K562 (cell line): ENCODE data around the gene CHL1. TPM values are rescaled to one million over a fixed set of nuclear protein-coding genes. Genes with fewer than 3 reads are reported as not detected.

ENCODE experiments used
- ATAC-seq: fragments of 200-7000 bp; cut with Tn5 transposase; 3 replicates; pipeline ENCODE4 v1.9.1; 2020; ENCODE audit warnings: moderate library complexity
- BruUV-seq: library from RNA; stranded (reverse); fragments of 400-500 nt; replicated peaks from 2 replicates; lab custom pipeline; 2021; lab: Mats Ljungman, UMichigan
- CTCF ChIA-PET: fragments of 300-600 bp; formaldehyde crosslinking; extraction: SDS; loops from one replicate; lab custom pipeline; 2021; ENCODE audit warnings: low intra/inter-chr PET ratio; lab: Yijun Ruan, JAX
- POLR2A ChIA-PET: fragments of 300-600, 350-650 bp; sonication (Branson Sonifier 250); formaldehyde crosslinking; extraction: SDS; loops from one replicate; lab custom pipeline; 2021; ENCODE audit warnings: antibody characterized with exemption, inconsistent platforms; lab: Yijun Ruan, JAX
- DNase-seq, 4 experiments: peaks; one replicate each; pipeline versions ENCODE4 v3.0.0 to v3.0.0-alpha.2; 2011 to 2018; ENCODE audit warnings: low spot score in 3 of 4, mixed read lengths in 3 of 4; ENCODE audit errors: extremely low read depth in 1 of 4
- FAIRE-seq: peaks from 2 replicates; lab custom pipeline; 2011; peaks lifted over from hg19 to GRCh38; lab: Jason Lieb, UNC
- H2AFZ ChIP-seq: 2 replicates; pipeline ENCODE4 v1.6.0; 2011; ENCODE audit warnings: low read depth, low read length, control low read depth, inconsistent platforms
- H3K27ac ChIP-seq: fragments of 200-600 bp; 3 replicates; pipeline ENCODE4 v1.8.0; 2011; ENCODE audit warnings: low read depth, mild to moderate bottlenecking, control low read depth, inconsistent platforms, low read length, moderate library complexity, mixed read lengths; ENCODE audit errors: extremely low read depth
- H3K27me3 ChIP-seq, 2 experiments: fragments of 300-600 bp in 1 of 2; 2 replicates in 1 of 2; 3 replicates in 1 of 2; pipeline versions ENCODE4 v1.6.0 to v1.8.0; 2011; ENCODE audit warnings: inconsistent platforms in 2 of 2, low read length in 2 of 2, mild to moderate bottlenecking in 1 of 2, mixed read lengths in 1 of 2, moderate library complexity in 1 of 2; ENCODE audit not compliant: control insufficient read depth in 2 of 2, insufficient read depth in 2 of 2
- H3K36me3 ChIP-seq: fragments of 300-600 bp; 3 replicates; pipeline ENCODE4 v1.8.0; 2011; ENCODE audit warnings: mild to moderate bottlenecking, low read length, inconsistent platforms; ENCODE audit not compliant: control insufficient read depth, insufficient read depth
- H3K4me1 ChIP-seq, 2 experiments: fragments of 200-600 bp in 1 of 2; replicated peaks in 1 of 2; 2 replicates in 1 of 2; 3 replicates in 1 of 2; pipeline versions ENCODE4 v1.5.1 to v1.8.0; 2011; ENCODE audit warnings: inconsistent platforms in 2 of 2, low read length in 2 of 2, mild to moderate bottlenecking in 1 of 2, mixed read lengths in 1 of 2, moderate library complexity in 1 of 2; ENCODE audit not compliant: control insufficient read depth in 2 of 2, insufficient read depth in 2 of 2
- H3K4me2 ChIP-seq: 2 replicates; pipeline ENCODE4 v1.6.1; 2011; ENCODE audit warnings: low read length, control low read depth, inconsistent platforms, mixed read lengths; ENCODE audit not compliant: insufficient read depth
- H3K4me3 ChIP-seq: fragments of 200-600 bp; sonication (generic), shearing (Covaris generic); 2 replicates; pipeline ENCODE4 v1.5.1; 2016; ENCODE audit warnings: control low read depth, inconsistent platforms
- H3K79me2 ChIP-seq: fragments of 200-600 bp; 3 replicates; pipeline ENCODE4 v1.8.0; 2011; ENCODE audit warnings: low read length, inconsistent platforms; ENCODE audit not compliant: control insufficient read depth, insufficient read depth
- H3K9ac ChIP-seq, 2 experiments: 2 replicates each; pipeline versions ENCODE4 v1.6.0 to v1.6.1; 2011; ENCODE audit warnings: low read depth in 2 of 2, low read length in 2 of 2, control low read depth in 1 of 2, inconsistent platforms in 1 of 2, mild to moderate bottlenecking in 1 of 2, mixed read lengths in 1 of 2; ENCODE audit not compliant: insufficient read depth in 1 of 2
- H3K9me1 ChIP-seq: one replicate; pipeline ENCODE4 v1.6.0; 2011; ENCODE audit warnings: inconsistent platforms, mild to moderate bottlenecking, low read length, moderate library complexity; ENCODE audit not compliant: control insufficient read depth, insufficient read depth
- H3K9me3 ChIP-seq: replicated peaks from 2 replicates; pipeline ENCODE4 v1.5.1; 2011; ENCODE audit warnings: low read depth, low read length, inconsistent platforms; ENCODE audit not compliant: control insufficient read depth, insufficient read depth
- H4K20me1 ChIP-seq: replicated peaks from 2 replicates; pipeline ENCODE4 v1.6.1; 2011; ENCODE audit warnings: low read length, inconsistent platforms, mixed read lengths; ENCODE audit not compliant: control insufficient read depth, insufficient read depth
- CEBPB ChIP-seq: fragments of 450-650 bp; IDR thresholded peaks from 2 replicates; pipeline ENCODE4 v1.6.1; 2016; ENCODE audit warnings: missing genetic modification characterization, missing compliant biosample characterization
- CSDE1 ChIP-seq, 2 experiments: fragments of 450-650 bp; IDR thresholded peaks; 2 replicates each; pipeline ENCODE4 v1.6.1; 2016; ENCODE audit warnings: mild to moderate bottlenecking in 1 of 2
- FOXJ2 ChIP-seq: fragments of 200-800 bp; sonication (Bioruptor generic); IDR thresholded peaks from 2 replicates; pipeline ENCODE4 v1.6.1; 2016; ENCODE audit warnings: missing genetic modification characterization, missing compliant biosample characterization
- KDM1A ChIP-seq, 2 experiments: fragments of 450-650 bp; IDR thresholded peaks; 2 replicates each; pipeline ENCODE4 v1.6.1; 2016; ENCODE audit warnings: mild to moderate bottlenecking in 2 of 2
- MED1 ChIP-seq: sonication (generic); formaldehyde crosslinking; IDR thresholded peaks from 2 replicates; pipeline ENCODE4 v1.8.1; 2023; ENCODE audit warnings: missing genetic modification reagents, borderline replicate concordance
- MIER1 ChIP-seq: fragments of 450-650 bp; IDR thresholded peaks from 2 replicates; pipeline ENCODE4 v1.6.1; 2016; ENCODE audit warnings: antibody characterized with exemption, mild to moderate bottlenecking, low read depth
- PBX2 ChIP-seq, 2 experiments: IDR thresholded peaks in 1 of 2; conservative IDR thresholded peaks in 1 of 2; 2 replicates each; pipeline ENCODE4 v1.6.1; 2016; ENCODE audit warnings: low read depth in 2 of 2, mild to moderate bottlenecking in 1 of 2, missing compliant biosample characterization in 1 of 2, missing genetic modification characterization in 1 of 2, moderate library complexity in 1 of 2
- PHF20 ChIP-seq: fragments of 450-650 bp; IDR thresholded peaks from 2 replicates; pipeline ENCODE4 v1.6.1; 2018; ENCODE audit not compliant: partially characterized antibody
- SP1 ChIP-seq: sonication (generic); formaldehyde crosslinking; IDR thresholded peaks from 2 replicates; pipeline ENCODE4 v1.8.1; 2022; ENCODE audit warnings: mild to moderate bottlenecking, missing genetic modification reagents
- ZBTB49 ChIP-seq: sonication (generic); formaldehyde crosslinking; IDR thresholded peaks from 2 replicates; pipeline ENCODE4 v1.8.0; 2022; ENCODE audit warnings: missing genetic modification reagents, mild to moderate bottlenecking, borderline replicate concordance
- WGBS: fragments of 100-300 bp; shearing (Covaris generic); methylation state at CpG from one replicate; pipeline ENCODE4 v1.1.6; 2016; ENCODE audit warnings: low coverage, mixed read lengths; ENCODE audit not compliant: insufficient coverage; ENCODE audit errors: missing lambda C conversion rate; 5-methylcytosine and 5-hydroxymethylcytosine counted together
- in situ Hi-C: fragments of 300-500 bp; cut with MboI; formaldehyde crosslinking; loops from 4 replicates; pipeline ENCODE4 v1.15.0; 2018; ENCODE audit warnings: inconsistent platforms, mixed read lengths
- intact Hi-C: fragments of 100-400 bp; cut with micrococcal nuclease; formaldehyde crosslinking; loops from 2 replicates; pipeline ENCODE4 v1.14.2; 2022
- polyA plus RNA-seq, 8 experiments: library from polyadenylated mRNA; depleted of rRNA in 4 of 8; stranded (reverse) in 5 of 8; unstranded in 3 of 8; fragments of >200 nt; fragmentation: Nextera tagmentation in 2 of 8; fragmentation: Illumina TruSeq in 1 of 8; extraction: Ambion mirVana in 2 of 8; extraction: Trizol in 1 of 8; gene quantifications; 2 replicates each; pipeline versions ENCODE4 v1.2.1 to v1.2.3, GENCODE V29; 2011 to 2014; ENCODE audit warnings: inconsistent platforms in 1 of 8, missing spikeins in 1 of 8
- total RNA-seq, 7 experiments: library from RNA; depleted of rRNA in 6 of 7; stranded (reverse); fragments of >200 nt in 6 of 7; fragmentation: Illumina TruSeq in 2 of 7; extraction: Trizol in 2 of 7; gene quantifications; 2 replicates each; pipeline versions ENCODE4 v1.2.1 to v1.2.3, GENCODE V29; 2011 to 2021; ENCODE audit warnings: low replicate concordance in 1 of 7
- TF ChIP-seq, protein P1 (sequence below): IDR thresholded peaks from 3 replicates; pipeline ENCODE4 v1.6.1; 2011; ENCODE audit warnings: borderline replicate concordance, mild to moderate bottlenecking, moderate library complexity; ENCODE audit not compliant: insufficient read length; ENCODE audit errors: extremely low read depth

The CHL1 gene
- total and polyA plus RNA-seq, 9 of the 15 experiments (the other 6 are each of a cell fraction or from before 2014, with no cell fraction given), result 0.02 TPM; not detected in 8

DNA sequence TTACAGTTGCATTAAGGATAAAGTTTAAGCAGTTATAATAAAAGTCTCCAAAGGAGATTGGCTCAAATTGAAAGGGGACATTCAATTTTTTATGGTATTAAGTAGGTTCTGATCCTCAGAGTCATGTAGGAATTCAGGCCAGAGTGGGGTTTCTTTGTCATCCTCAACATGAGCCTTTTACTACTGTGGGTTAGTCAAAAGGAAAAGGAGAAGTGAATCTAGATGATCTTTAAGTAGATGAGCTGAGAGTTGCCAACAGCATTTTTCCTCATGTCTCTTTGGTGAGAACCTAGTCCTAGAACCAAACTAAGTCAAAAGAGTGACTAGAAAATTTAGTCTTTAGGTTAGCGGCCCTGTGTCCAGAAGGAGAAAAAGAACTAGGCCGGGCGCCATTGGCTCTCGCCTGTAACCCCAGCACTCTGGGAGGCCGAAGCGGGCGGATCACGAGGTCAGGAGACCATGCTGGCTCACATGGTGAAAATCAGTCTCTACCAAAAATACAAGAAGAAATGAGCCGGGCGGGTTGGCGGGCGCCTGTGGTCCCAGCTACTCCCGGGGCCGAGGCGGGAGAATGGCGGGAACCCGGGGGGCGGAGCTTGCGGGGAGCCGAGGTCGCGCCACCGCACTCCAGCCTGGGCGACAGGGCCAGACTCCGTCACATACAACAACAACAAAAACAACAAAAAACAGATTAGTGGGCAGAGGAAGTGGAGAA lies 4.2 kb upstream of the CHL1 start:
- 1% methylated on average over 17 of the region's 25 CpGs for WGBS
- H2AFZ ChIP-seq, result no peak overlapping the region
- TF ChIP-seq CSDE1 (IDR thresholded peaks at IDR 0.05) (no peak), PHF20 (no peak), CEBPB (tag) (no peak), ZBTB49 (no peak), SP1 (CRISPR knock-in tag) (no peak), KDM1A (IDR thresholded peaks at IDR 0.05) (no peak), PBX2 (CRISPR knock-in tag; IDR thresholded peaks at IDR 0.05; ENCODE audit: low read depth) (no peak), PBX2 (tag; conservative IDR thresholded peaks at IDR 0.05; ENCODE audit: low read depth) (no peak), MED1 (CRISPR knock-in tag) (no peak), MIER1 (no peak), FOXJ2 (tag) (no peak)
- TF ChIP-seq, protein P1, sequence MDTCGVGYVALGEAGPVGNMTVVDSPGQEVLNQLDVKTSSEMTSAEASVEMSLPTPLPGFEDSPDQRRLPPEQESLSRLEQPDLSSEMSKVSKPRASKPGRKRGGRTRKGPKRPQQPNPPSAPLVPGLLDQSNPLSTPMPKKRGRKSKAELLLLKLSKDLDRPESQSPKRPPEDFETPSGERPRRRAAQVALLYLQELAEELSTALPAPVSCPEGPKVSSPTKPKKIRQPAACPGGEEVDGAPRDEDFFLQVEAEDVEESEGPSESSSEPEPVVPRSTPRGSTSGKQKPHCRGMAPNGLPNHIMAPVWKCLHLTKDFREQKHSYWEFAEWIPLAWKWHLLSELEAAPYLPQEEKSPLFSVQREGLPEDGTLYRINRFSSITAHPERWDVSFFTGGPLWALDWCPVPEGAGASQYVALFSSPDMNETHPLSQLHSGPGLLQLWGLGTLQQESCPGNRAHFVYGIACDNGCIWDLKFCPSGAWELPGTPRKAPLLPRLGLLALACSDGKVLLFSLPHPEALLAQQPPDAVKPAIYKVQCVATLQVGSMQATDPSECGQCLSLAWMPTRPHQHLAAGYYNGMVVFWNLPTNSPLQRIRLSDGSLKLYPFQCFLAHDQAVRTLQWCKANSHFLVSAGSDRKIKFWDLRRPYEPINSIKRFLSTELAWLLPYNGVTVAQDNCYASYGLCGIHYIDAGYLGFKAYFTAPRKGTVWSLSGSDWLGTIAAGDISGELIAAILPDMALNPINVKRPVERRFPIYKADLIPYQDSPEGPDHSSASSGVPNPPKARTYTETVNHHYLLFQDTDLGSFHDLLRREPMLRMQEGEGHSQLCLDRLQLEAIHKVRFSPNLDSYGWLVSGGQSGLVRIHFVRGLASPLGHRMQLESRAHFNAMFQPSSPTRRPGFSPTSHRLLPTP, result no peak

More for the DNA sequence above, 4.2 kb upstream of the CHL1 start:
- H3K9me3 ChIP-seq, result no peaks in the 10 kb centered on the region
- FAIRE-seq (no peak), ATAC-seq (no peak), DNase-seq (no peak)
- intact Hi-C loops (no loop called here), in situ Hi-C loops (no loop called here)
- H3K4me3 ChIP-seq, result no peak overlapping the region
- CTCF ChIA-PET, result no interaction called here
- no peaks in the 10 kb centered on the region for H3K9me1 ChIP-seq
- POLR2A ChIA-PET, result no interaction called here
- H3K79me2 ChIP-seq, result no peaks in the 10 kb centered on the region
- no peaks in the 10 kb centered on the region; a peak in 1 of 5 replicates for H3K4me1 ChIP-seq
- H3K4me2 ChIP-seq, result no peak overlapping the region
- no TSS peak for BruUV-seq
- H3K27me3 ChIP-seq, result no peaks in the 10 kb centered on the region
- no peaks in the 10 kb centered on the region for H4K20me1 ChIP-seq
- H3K9ac ChIP-seq, result no peak overlapping the region
- no peak overlapping the region for H3K27ac ChIP-seq
- no peaks in the 10 kb centered on the region for H3K36me3 ChIP-seq
